Measurements from ENCODE around the gene RAB36.

DNA sequence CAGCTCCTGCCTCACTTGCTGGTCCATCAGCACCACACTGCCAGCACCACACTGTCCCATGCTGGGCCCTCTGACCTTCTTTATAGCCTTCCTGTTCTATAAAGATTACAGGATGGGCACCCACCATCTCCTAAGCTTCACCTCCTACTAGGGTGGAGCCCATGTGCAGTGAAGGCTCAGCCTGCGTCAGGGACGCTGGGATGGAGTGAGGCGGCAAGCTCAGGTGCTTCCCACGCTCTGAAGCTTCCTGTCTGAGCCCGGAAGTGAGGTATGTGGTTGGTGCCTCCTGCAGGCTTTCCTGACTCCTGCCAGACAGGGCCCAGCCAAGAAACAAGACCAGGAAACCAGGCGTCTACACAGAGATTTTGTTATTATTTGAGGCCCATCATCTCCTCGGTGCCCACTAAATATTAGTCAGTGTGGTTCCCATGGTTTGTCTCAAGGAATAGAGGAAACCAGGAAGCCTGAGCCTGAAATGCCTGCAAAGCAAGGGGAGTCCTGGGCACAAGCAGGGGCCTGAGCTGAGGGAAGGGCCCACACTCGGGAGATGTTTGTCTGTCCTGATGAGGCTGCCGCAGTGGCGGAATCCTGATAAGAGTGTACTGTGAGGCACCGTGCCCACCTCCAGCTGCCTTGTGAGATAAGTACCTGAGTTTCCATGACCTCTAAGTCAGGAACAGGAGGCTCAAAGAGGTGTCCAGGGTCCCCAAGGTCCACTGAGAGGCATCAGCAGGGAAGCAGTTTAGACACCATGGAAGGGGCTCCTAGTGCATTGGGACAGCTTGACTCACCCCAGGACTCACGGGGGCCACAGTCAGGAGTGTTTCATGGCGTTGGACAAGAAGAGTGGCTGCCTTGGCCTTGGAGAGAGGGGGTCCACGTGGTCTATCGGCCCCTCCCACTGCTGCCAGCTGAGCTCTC lies 25.5 kb upstream of the RAB36 start:
- TF ChIP-seq EZH2phosphoT487 (IDR thresholded peaks at IDR 0.05; ENCODE audit: low read depth, severe bottlenecking, unreplicated experiment) = no peak
- TF ChIP-seq, protein P1, sequence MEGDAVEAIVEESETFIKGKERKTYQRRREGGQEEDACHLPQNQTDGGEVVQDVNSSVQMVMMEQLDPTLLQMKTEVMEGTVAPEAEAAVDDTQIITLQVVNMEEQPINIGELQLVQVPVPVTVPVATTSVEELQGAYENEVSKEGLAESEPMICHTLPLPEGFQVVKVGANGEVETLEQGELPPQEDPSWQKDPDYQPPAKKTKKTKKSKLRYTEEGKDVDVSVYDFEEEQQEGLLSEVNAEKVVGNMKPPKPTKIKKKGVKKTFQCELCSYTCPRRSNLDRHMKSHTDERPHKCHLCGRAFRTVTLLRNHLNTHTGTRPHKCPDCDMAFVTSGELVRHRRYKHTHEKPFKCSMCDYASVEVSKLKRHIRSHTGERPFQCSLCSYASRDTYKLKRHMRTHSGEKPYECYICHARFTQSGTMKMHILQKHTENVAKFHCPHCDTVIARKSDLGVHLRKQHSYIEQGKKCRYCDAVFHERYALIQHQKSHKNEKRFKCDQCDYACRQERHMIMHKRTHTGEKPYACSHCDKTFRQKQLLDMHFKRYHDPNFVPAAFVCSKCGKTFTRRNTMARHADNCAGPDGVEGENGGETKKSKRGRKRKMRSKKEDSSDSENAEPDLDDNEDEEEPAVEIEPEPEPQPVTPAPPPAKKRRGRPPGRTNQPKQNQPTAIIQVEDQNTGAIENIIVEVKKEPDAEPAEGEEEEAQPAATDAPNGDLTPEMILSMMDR (IDR thresholded peaks at IDR 0.05; ENCODE audit: poor library complexity) = no peak
